GM23338 (cell line): Measurements from ENCODE around the gene NME2. TPM values are rescaled to one million over a fixed set of nuclear protein-coding genes. Genes with fewer than 3 reads are reported as not detected.

ENCODE experiments used
- ATAC-seq: fragments of 200-7000 bp; cut with Tn5 transposase; 3 replicates; pipeline ENCODE4 v1.9.1; 2020
- DNase-seq: peaks from one replicate; pipeline ENCODE4 v3.0.0-alpha.2; 2015; ENCODE audit warnings: low spot score
- H2AFZ ChIP-seq: fragments of 200-600 bp; sonication (generic); 2 replicates; pipeline ENCODE4 v1.8.0; 2016; ENCODE audit warnings: antibody characterized with exemption, mild to moderate bottlenecking, moderate library complexity
- H3F3A ChIP-seq: fragments of 200-600 bp; sonication (generic); replicated peaks from 2 replicates; pipeline ENCODE4 v1.8.0; 2017; ENCODE audit warnings: antibody characterized with exemption, mixed run types, low read depth
- H3K27ac ChIP-seq: fragments of 200-600 bp; sonication (generic); 2 replicates; pipeline ENCODE4 v1.6.1; 2016; ENCODE audit warnings: low read depth
- H3K27me3 ChIP-seq: fragments of 200-600 bp; sonication (generic); 2 replicates; pipeline ENCODE4 v1.8.0; 2016; ENCODE audit warnings: mild to moderate bottlenecking, mixed run types, moderate library complexity; ENCODE audit not compliant: insufficient read depth
- H3K36me3 ChIP-seq: fragments of 200-600 bp; sonication (generic); 2 replicates; pipeline ENCODE4 v1.8.0; 2016; ENCODE audit warnings: mild to moderate bottlenecking; ENCODE audit not compliant: insufficient read depth
- H3K4me1 ChIP-seq: fragments of 200-600 bp; sonication (generic); 2 replicates; pipeline ENCODE4 v1.8.0; 2016; ENCODE audit warnings: mild to moderate bottlenecking, moderate library complexity; ENCODE audit not compliant: insufficient read depth
- H3K4me2 ChIP-seq: fragments of 200-600 bp; sonication (generic); 2 replicates; pipeline ENCODE4 v1.7.1; 2017; ENCODE audit warnings: mixed run types
- H3K4me3 ChIP-seq: fragments of 200-600 bp; sonication (generic); 2 replicates; pipeline ENCODE4 v1.6.1; 2016; ENCODE audit warnings: mixed run types
- H3K79me2 ChIP-seq: fragments of 200-600 bp; sonication (generic); replicated peaks from 2 replicates; pipeline ENCODE4 v1.8.0; 2017; ENCODE audit warnings: mild to moderate bottlenecking; ENCODE audit not compliant: insufficient read depth
- H3K9me2 ChIP-seq: fragments of 200-600 bp; sonication (generic); 2 replicates; pipeline ENCODE4 v1.8.0; 2017; ENCODE audit not compliant: insufficient read depth
- H4K20me1 ChIP-seq: fragments of 200-600 bp; sonication (generic); replicated peaks from 2 replicates; pipeline ENCODE4 v1.8.0; 2017; ENCODE audit warnings: mild to moderate bottlenecking; ENCODE audit not compliant: insufficient read depth
- H3K27ac Mint-ChIP-seq: 2 replicates; pipeline ENCODE4 v1.8.0; 2020; ENCODE audit warnings: inconsistent platforms, mild to moderate bottlenecking, moderate library complexity, mixed read lengths
- H3K27me3 Mint-ChIP-seq: 3 replicates; pipeline ENCODE4 v1.8.0; 2022; ENCODE audit warnings: low read depth, mild to moderate bottlenecking, moderate library complexity, mixed read lengths, inconsistent platforms; ENCODE audit not compliant: insufficient read depth, poor library complexity
- H3K36me3 Mint-ChIP-seq: 3 replicates; pipeline ENCODE4 v1.8.0; 2021; ENCODE audit warnings: low read depth, mild to moderate bottlenecking, inconsistent platforms, moderate library complexity, mixed read lengths
- H3K4me1 Mint-ChIP-seq: 3 replicates; pipeline ENCODE4 v1.8.0; 2020; ENCODE audit warnings: mild to moderate bottlenecking, inconsistent platforms, mixed read lengths
- H3K4me3 Mint-ChIP-seq: 3 replicates; pipeline ENCODE4 v1.8.0; 2021; ENCODE audit warnings: moderate library complexity, mild to moderate bottlenecking, inconsistent platforms, mixed read lengths
- H3K9me3 Mint-ChIP-seq: 3 replicates; pipeline ENCODE4 v1.8.0; 2020; ENCODE audit warnings: moderate library complexity, mild to moderate bottlenecking, inconsistent platforms, mixed read lengths
- CREB1 ChIP-seq: fragments of 250-450 bp; sonication (Bioruptor Pico); IDR thresholded peaks from 2 replicates; pipeline ENCODE4 v1.5.0; 2020; ENCODE audit warnings: low read depth, mild to moderate bottlenecking, moderate library complexity
- CTCF ChIP-seq, 2 experiments: fragments of 200-600 bp in 1 of 2; sonication (generic) in 1 of 2; conservative IDR thresholded peaks; 2 replicates each; pipeline versions ENCODE4 v1.5.1 to v1.6.1; 2016 to 2017; ENCODE audit warnings: antibody characterized with exemption in 2 of 2, low read depth in 2 of 2, mild to moderate bottlenecking in 2 of 2, moderate library complexity in 1 of 2
- ETS1 ChIP-seq: IDR thresholded peaks from 2 replicates; pipeline ENCODE4 v1.6.1; 2016; ENCODE audit warnings: antibody characterized with exemption
- EZH2 ChIP-seq: fragments of 200-600 bp; sonication (generic); IDR thresholded peaks from one replicate; pipeline ENCODE4 v1.8.0; 2017; ENCODE audit warnings: antibody characterized with exemption, mild to moderate bottlenecking, low read depth; ENCODE audit not compliant: unreplicated experiment
- EZH2phosphoT487 ChIP-seq: fragments of 200-600 bp; sonication (generic); IDR thresholded peaks from one replicate; pipeline ENCODE4 v1.8.1; 2018; ENCODE audit warnings: antibody characterized with exemption; ENCODE audit not compliant: unreplicated experiment
- JUNB ChIP-seq: IDR thresholded peaks from one replicate; pipeline ENCODE4 v1.6.1; 2016; ENCODE audit warnings: antibody characterized with exemption; ENCODE audit not compliant: unreplicated experiment
- NANOG ChIP-seq: IDR thresholded peaks from 2 replicates; pipeline ENCODE4 v1.6.1; 2016; ENCODE audit warnings: antibody characterized with exemption, borderline replicate concordance
- POLR2AphosphoS5 ChIP-seq: IDR thresholded peaks from 2 replicates; pipeline ENCODE4 v1.6.1; 2016; ENCODE audit warnings: antibody characterized with exemption, low read depth
- REST ChIP-seq: IDR thresholded peaks from one replicate; pipeline ENCODE4 v1.6.1; 2018; ENCODE audit warnings: antibody characterized with exemption; ENCODE audit not compliant: unreplicated experiment
- STAT1 ChIP-seq: IDR thresholded peaks from one replicate; pipeline ENCODE4 v1.6.1; 2016; ENCODE audit warnings: antibody characterized with exemption; ENCODE audit not compliant: unreplicated experiment
- ZNF114 ChIP-seq: fragments of 250-450 bp; sonication (Bioruptor Pico); IDR thresholded peaks from 2 replicates; pipeline ENCODE4 v1.5.0; 2020; ENCODE audit warnings: mild to moderate bottlenecking, moderate library complexity
- ZNF331 ChIP-seq: fragments of 250-450 bp; sonication (Bioruptor Pico); IDR thresholded peaks from 2 replicates; pipeline ENCODE4 v1.5.0; 2020; ENCODE audit warnings: low read depth, mild to moderate bottlenecking, moderate library complexity
- ZNF462 ChIP-seq: fragments of 250-450 bp; sonication (Bioruptor Pico); IDR thresholded peaks from 2 replicates; pipeline ENCODE4 v1.5.0; 2020; ENCODE audit warnings: mild to moderate bottlenecking, moderate library complexity
- polyA plus RNA-seq: library from polyadenylated mRNA; unstranded; fragments of >200 nt; fragmentation: Nextera tagmentation; extraction: Ambion mirVana; gene quantifications from 2 replicates; pipeline ENCODE4 v1.2.1, GENCODE V29; 2016
- total RNA-seq: library from RNA; depleted of rRNA; stranded (reverse); fragments of >200 nt; shearing (Covaris generic); gene quantifications from 2 replicates; pipeline ENCODE4 v1.2.3, GENCODE V29; 2014

Gene NME2
- total and polyA plus RNA-seq, 2 experiments from 2014 or later = 667 to 939 TPM

GRCh38 chr17:51180486-51180885 lies 14.3 kb downstream of the NME2 start:
- Histone ChIP-seq H3K4me2 (no peak overlapping the region), H3K27me3 (no peaks in the 10 kb centered on the region), H3K79me2 (no peaks in the 10 kb centered on the region), H2AFZ (no peak overlapping the region), H3K4me1 (no peaks in the 10 kb centered on the region), H3K36me3 (peaks cover 12% of the 10 kb centered on the region), H4K20me1 (peaks cover 9% of the 10 kb centered on the region; the same call in 1 of the 2 replicates), H3K4me3 (no peak overlapping the region), H3F3A (0 out of 2 replicates have a peak, but pooled peaks cover 3% of the 10 kb centered on the region), H3K9me2 (no peaks in the 10 kb centered on the region), H3K27ac (no peak overlapping the region)
- no peak overlapping the region for H3K27ac Mint-ChIP-seq
- no peak overlapping the region for H3K4me3 Mint-ChIP-seq
- DNase-seq (no peak), ATAC-seq (no peak)
- no peaks in the 10 kb centered on the region for H3K4me1 Mint-ChIP-seq
- no peaks in the 10 kb centered on the region for H3K27me3 Mint-ChIP-seq
- no peaks in the 10 kb centered on the region for H3K9me3 Mint-ChIP-seq
- H3K36me3 Mint-ChIP-seq = peaks cover 38% of the 10 kb centered on the region; the same call in 2 of the 3 replicates
- TF ChIP-seq REST (no peak), JUNB (no peak), CREB1 (CRISPR knock-in tag) (no peak), CTCF (conservative IDR thresholded peaks at IDR 0.05; ENCODE audit: low read depth in 2 of 2) (no peak), ZNF331 (CRISPR knock-in tag) (no peak), NANOG (no peak), EZH2phosphoT487 (no peak), ZNF462 (CRISPR knock-in tag) (no peak), STAT1 (no peak), EZH2 (no peak), ETS1 (no peak), POLR2AphosphoS5 (no peak), ZNF114 (no peak)
